ENCODE data around the gene HAAO.
"Not testable (repeated sequence)": the region's sequence is repeated elsewhere in the genome, so short reads cannot be mapped to it uniquely, and the experiment has no call there.

Gene HAAO

GRCh38 chr2:42742740-42743658, 49.4 kb downstream of the HAAO start:
- no peaks in the 10 kb centered on the region for H3K27me3 Mint-ChIP-seq
- H3K4me3 Mint-ChIP-seq = no peak overlapping the region
- peaks cover 3% of the 10 kb centered on the region for H3K9me3 Mint-ChIP-seq
- ATAC-seq = no peak
- H3K4me1 Mint-ChIP-seq = no peaks in the 10 kb centered on the region
- no peak overlapping the region for H3K27ac Mint-ChIP-seq
- no peak for DNase-seq
- H3K36me3 Mint-ChIP-seq (ENCODE audit: low read depth) = peaks cover 25% of the 10 kb centered on the region

GRCh38 chr2:42741140-42741539, 51.2 kb downstream of the HAAO start:
- DNase-seq (no peak), ATAC-seq (no peak)
- Mint-ChIP-seq H3K4me1 (no peaks in the 10 kb centered on the region), H3K36me3 (ENCODE audit: low read depth) (peaks cover 33% of the 10 kb centered on the region), H3K9me3 (peaks cover 7% of the 10 kb centered on the region), H3K27me3 (no peaks in the 10 kb centered on the region), H3K27ac (no peak overlapping the region), H3K4me3 (no peak overlapping the region)

GRCh38 chr2:42736598-42737322, 55.6 kb downstream of the HAAO start:
- Mint-ChIP-seq H3K36me3 (ENCODE audit: low read depth) (peaks cover 63% of the 10 kb centered on the region), H3K27ac (no peak overlapping the region), H3K9me3 (peaks cover 34% of the 10 kb centered on the region), H3K4me1 (no peaks in the 10 kb centered on the region), H3K27me3 (no peaks in the 10 kb centered on the region), H3K4me3 (no peak overlapping the region)
- DNase-seq = no peak
- ATAC-seq = no peak

GRCh38 chr2:42733852-42734251, 58.5 kb downstream of the HAAO start:
- Mint-ChIP-seq H3K27ac (no peak overlapping the region), H3K4me3 (no peak overlapping the region), H3K36me3 (ENCODE audit: low read depth) (peaks cover 65% of the 10 kb centered on the region), H3K9me3 (peaks cover 44% of the 10 kb centered on the region), H3K27me3 (no peaks in the 10 kb centered on the region), H3K4me1 (no peaks in the 10 kb centered on the region)
- DNase-seq = no peak
- no peak for ATAC-seq

GRCh38 chr2:42731316-42731715, 61.1 kb downstream of the HAAO start:
- not testable (repeated sequence) for H3K4me1 Mint-ChIP-seq, H3K27me3 Mint-ChIP-seq, DNase-seq, H3K4me3 Mint-ChIP-seq, H3K27ac Mint-ChIP-seq, ATAC-seq
- H3K36me3 Mint-ChIP-seq (ENCODE audit: low read depth) = peaks cover 57% of the 10 kb centered on the region
- H3K9me3 Mint-ChIP-seq = peaks cover 40% of the 10 kb centered on the region

- H3K27me3 Mint-ChIP-seq = no peaks in the 10 kb centered on the region
- peaks cover 23% of the 10 kb centered on the region for H3K36me3 Mint-ChIP-seq (ENCODE audit: low read depth)
- no peak overlapping the region for H3K4me3 Mint-ChIP-seq
Measured at GRCh38 chr2:42726680-42727079, 65.7 kb downstream of the HAAO start.

GRCh38 chr2:42725657-42726056, 66.7 kb downstream of the HAAO start:
- no peak for DNase-seq
- H3K9me3 Mint-ChIP-seq = peaks cover 7% of the 10 kb centered on the region
- no peak for ATAC-seq
- H3K4me3 Mint-ChIP-seq = no peak overlapping the region
- no peak overlapping the region for H3K27ac Mint-ChIP-seq
- H3K27me3 Mint-ChIP-seq = no peaks in the 10 kb centered on the region
- peaks cover 13% of the 10 kb centered on the region for H3K4me1 Mint-ChIP-seq
- H3K36me3 Mint-ChIP-seq (ENCODE audit: low read depth) = peaks cover 17% of the 10 kb centered on the region

More at GRCh38 chr2:42726680-42727079, 65.7 kb downstream of the HAAO start:
- Mint-ChIP-seq H3K27ac (no peak overlapping the region), H3K4me1 (peaks cover 13% of the 10 kb centered on the region), H3K9me3 (peaks cover 13% of the 10 kb centered on the region)
- DNase-seq = no peak
- ATAC-seq = no peak

GRCh38 chr2:42724886-42725285, 67.5 kb downstream of the HAAO start:
- Mint-ChIP-seq H3K36me3 (ENCODE audit: low read depth) (peaks cover 9% of the 10 kb centered on the region), H3K4me1 (peaks cover 13% of the 10 kb centered on the region), H3K27ac (no peak overlapping the region), H3K4me3 (no peak overlapping the region), H3K9me3 (peaks cover 4% of the 10 kb centered on the region), H3K27me3 (no peaks in the 10 kb centered on the region)
- no peak for ATAC-seq
- no peak for DNase-seq

GRCh38 chr2:42723465-42723864, 68.9 kb downstream of the HAAO start:
- DNase-seq (no peak), ATAC-seq (no peak)
- Mint-ChIP-seq H3K9me3 (no peaks in the 10 kb centered on the region), H3K27me3 (no peaks in the 10 kb centered on the region), H3K4me1 (peaks cover 13% of the 10 kb centered on the region), H3K4me3 (no peak overlapping the region), H3K27ac (no peak overlapping the region), H3K36me3 (ENCODE audit: low read depth) (no peaks in the 10 kb centered on the region)

GRCh38 chr2:42722320-42723190, 69.8 kb downstream of the HAAO start:
- peak; percentile 78 for ATAC-seq
- Mint-ChIP-seq H3K4me3 (no peak overlapping the region), H3K27me3 (no peaks in the 10 kb centered on the region), H3K4me1 (peaks cover 13% of the 10 kb centered on the region), H3K36me3 (ENCODE audit: low read depth) (no peaks in the 10 kb centered on the region), H3K9me3 (no peaks in the 10 kb centered on the region), H3K27ac (peak overlapping the region; percentile 48)
- peak; percentile 23 for DNase-seq

GRCh38 chr2:42721898-42722297, 70.5 kb downstream of the HAAO start:
- Mint-ChIP-seq H3K4me1 (peaks cover 13% of the 10 kb centered on the region), H3K36me3 (ENCODE audit: low read depth) (no peaks in the 10 kb centered on the region), H3K27ac (no peak overlapping the region), H3K27me3 (no peaks in the 10 kb centered on the region), H3K4me3 (no peak overlapping the region), H3K9me3 (no peaks in the 10 kb centered on the region)
- ATAC-seq (no peak), DNase-seq (no peak)
